Thyroid gland (tissue), 4 donors: ENCODE data around the gene AMN.

Experiments
- POLR2A ChIP-seq, 2 donors: fragments of 450-650 bp; IDR thresholded peaks; one replicate each; pipeline ENCODE4 v1.6.1; 2017; ENCODE audit warnings: antibody characterized with exemption in 2 of 2, mild to moderate bottlenecking in 2 of 2, moderate library complexity in 1 of 2
- TF ChIP-seq, protein P1 (sequence below), 6 experiments: fragments of 200-600 bp in 3 of 6; fragments of 450-650 bp in 3 of 6; sonication (generic) in 3 of 6; IDR thresholded peaks; one replicate each; pipeline ENCODE4 v1.5.1; 2016 to 2019; ENCODE audit warnings: antibody characterized with exemption in 6 of 6, mild to moderate bottlenecking in 2 of 6, inconsistent platforms in 1 of 6, moderate library complexity in 1 of 6

DNA sequence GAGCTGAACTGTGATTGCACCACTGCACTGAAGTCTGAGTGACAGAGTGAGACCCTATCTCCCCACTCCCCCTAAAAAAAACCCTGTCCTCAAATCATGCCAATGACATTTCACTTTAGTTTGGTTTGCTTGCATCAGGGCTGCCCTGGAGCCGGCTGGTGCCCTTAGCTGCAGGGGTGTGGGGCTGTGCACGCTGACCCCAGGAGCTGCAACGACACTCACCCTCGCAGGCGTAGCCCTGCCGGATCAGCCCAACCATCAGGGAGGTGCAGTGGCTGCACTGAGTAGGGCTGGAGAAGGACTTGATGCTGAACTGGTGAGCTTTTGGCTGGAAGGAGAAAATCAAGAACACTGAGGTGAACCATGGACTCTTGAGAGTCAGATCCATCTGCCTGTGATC lies 29.8 kb downstream of the AMN start:
- TF ChIP-seq POLR2A (IDR thresholded peaks at IDR 0.05), result no peak
- TF ChIP-seq, protein P1, sequence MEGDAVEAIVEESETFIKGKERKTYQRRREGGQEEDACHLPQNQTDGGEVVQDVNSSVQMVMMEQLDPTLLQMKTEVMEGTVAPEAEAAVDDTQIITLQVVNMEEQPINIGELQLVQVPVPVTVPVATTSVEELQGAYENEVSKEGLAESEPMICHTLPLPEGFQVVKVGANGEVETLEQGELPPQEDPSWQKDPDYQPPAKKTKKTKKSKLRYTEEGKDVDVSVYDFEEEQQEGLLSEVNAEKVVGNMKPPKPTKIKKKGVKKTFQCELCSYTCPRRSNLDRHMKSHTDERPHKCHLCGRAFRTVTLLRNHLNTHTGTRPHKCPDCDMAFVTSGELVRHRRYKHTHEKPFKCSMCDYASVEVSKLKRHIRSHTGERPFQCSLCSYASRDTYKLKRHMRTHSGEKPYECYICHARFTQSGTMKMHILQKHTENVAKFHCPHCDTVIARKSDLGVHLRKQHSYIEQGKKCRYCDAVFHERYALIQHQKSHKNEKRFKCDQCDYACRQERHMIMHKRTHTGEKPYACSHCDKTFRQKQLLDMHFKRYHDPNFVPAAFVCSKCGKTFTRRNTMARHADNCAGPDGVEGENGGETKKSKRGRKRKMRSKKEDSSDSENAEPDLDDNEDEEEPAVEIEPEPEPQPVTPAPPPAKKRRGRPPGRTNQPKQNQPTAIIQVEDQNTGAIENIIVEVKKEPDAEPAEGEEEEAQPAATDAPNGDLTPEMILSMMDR (IDR thresholded peaks at IDR 0.05), result no peak
